ENCODE data around the gene FAM53A.

Gene FAM53A

DNA sequence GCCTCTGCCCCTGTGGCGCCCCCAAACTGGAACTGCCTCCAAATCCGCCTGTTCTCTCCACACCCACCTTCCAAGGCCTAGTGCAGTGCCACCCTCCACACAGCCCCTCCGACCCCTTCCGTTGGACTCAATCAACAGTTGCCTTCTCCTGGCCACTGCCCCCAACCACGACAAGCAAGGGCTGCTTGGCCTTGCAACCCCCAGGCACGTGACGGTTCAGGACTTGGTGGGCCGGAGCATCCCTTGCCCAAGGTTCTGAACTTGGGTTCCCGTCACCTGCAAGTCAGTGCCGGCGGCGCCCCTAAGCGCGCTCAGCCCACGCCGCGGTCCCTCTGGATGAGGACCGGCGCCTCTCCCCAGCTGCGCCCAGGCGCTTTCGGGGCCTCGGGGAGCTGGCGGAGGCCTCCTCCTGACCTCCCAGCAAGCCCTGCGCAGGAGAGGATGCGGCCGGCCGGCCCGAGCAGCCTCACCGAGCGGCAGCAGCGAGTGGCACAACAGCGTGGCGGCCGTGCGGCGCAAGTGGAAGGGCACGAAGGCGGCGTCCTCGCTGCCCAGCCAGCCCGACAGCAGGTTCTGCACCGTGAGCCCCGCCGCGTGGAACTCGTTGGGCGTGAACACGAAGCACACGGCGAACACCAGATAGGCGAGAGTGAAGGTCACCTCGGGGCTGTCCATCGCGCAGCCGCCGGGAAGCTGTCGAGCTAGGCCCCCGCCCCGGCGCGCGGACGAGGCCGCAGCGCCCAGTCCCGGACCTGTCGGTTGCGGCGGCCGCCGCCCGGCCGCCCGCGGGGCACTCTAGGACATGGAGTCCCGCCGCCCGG lies 36.3 kb upstream of the FAM53A start:
- H3K27ac ChIP-seq: peak overlapping the region; percentile 97
- peak; percentile 79 for TF ChIP-seq ZFX (IDR thresholded peaks at IDR 0.05)
- TF ChIP-seq, protein P1, sequence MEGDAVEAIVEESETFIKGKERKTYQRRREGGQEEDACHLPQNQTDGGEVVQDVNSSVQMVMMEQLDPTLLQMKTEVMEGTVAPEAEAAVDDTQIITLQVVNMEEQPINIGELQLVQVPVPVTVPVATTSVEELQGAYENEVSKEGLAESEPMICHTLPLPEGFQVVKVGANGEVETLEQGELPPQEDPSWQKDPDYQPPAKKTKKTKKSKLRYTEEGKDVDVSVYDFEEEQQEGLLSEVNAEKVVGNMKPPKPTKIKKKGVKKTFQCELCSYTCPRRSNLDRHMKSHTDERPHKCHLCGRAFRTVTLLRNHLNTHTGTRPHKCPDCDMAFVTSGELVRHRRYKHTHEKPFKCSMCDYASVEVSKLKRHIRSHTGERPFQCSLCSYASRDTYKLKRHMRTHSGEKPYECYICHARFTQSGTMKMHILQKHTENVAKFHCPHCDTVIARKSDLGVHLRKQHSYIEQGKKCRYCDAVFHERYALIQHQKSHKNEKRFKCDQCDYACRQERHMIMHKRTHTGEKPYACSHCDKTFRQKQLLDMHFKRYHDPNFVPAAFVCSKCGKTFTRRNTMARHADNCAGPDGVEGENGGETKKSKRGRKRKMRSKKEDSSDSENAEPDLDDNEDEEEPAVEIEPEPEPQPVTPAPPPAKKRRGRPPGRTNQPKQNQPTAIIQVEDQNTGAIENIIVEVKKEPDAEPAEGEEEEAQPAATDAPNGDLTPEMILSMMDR (conservative IDR thresholded peaks at IDR 0.05): no peak

DNA sequence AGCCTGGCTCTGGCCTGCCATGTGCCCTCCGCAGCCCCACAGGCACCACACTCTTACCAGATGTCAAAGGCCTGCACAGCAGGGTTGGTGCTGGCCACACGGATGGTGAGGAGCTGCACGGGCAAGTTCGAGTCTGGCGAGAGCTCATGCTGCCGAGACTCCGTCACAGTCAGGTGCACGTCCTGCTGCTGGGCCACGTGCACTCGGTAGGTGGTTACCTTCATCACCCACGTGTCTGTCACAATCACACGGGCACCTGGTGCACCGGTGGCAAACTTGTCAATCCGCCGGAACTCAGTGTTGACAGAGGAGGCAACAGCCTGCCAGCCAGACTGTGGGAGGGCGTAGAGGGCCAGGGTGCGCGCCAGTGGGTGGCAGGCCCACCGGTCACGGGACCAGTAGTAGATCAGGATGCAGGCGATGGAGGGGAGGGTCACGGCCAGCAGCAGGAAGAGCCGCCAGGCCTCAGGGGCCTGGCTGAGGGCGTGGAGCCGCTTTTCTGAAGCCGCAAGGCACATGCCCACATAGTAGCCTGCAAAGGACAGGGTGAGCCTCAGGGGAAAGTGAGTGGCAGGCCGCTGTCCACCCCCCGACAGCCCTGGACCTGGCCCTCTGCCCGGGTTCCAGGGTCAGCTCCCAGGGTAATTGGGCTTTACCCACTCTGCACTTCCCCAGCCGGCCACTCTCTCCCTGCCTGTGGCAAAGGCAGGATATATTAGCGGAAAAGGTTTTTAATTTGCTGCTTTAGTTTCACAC lies 34.2 kb upstream of the FAM53A start:
- peak overlapping the region; percentile 97 for H3K27ac ChIP-seq

DNA sequence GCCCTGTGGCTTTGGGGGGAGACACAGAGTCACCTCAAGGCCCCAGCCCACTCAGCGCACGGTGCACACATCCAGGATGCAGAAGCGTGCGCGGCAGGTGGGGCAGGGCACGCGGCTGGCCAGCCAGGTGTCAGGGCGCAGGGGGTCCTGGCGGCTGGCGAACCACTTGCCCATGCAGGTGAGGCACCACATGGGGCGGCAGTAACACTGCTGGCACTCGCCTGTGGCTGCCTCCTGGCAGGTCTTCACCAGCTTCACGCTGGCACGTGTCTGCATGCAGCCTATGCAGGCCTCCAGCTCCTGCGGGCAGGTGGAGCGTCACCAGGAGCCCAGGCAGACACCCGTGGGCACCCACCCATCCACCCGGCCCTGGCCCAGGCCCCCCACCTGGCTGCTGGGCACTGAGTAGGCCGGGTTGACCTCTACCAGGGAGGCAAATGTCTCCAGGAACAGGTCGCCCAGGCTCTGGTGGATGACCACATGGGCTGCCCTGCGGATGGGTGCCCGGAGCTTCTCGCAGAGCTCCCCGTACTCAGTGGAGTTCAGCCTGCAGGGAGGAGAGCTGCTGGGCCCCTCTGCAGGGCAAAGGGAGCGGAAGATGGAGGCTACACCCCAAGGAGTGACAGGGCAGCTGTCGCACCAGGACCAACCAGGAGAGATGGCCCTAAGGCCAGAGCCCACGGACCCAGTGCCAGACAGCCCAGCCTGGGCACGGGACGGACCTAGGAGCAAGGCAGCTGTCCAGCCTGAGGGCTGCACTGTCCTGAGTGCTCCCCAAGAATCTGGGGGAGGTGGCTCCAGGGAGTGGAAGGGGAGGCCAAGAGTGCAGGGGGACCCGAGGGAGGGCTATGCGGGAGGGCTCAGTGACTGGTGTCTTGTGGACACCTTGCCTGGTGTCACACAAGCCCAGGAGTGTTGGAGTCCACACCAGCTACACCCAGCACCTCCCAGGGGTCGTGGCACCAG lies 33.3 kb upstream of the FAM53A start:
- peak overlapping the region; percentile 97 for H3K27ac ChIP-seq
- TF ChIP-seq ZFX (IDR thresholded peaks at IDR 0.05): no peak
- TF ChIP-seq, protein P1 (conservative IDR thresholded peaks at IDR 0.05): no peak

More for the DNA sequence above, 34.2 kb upstream of the FAM53A start:
- no peak; the same call in 1 of the 2 replicates for TF ChIP-seq ZFX (IDR thresholded peaks at IDR 0.05)
- TF ChIP-seq, protein P1 (conservative IDR thresholded peaks at IDR 0.05): no peak

DNA sequence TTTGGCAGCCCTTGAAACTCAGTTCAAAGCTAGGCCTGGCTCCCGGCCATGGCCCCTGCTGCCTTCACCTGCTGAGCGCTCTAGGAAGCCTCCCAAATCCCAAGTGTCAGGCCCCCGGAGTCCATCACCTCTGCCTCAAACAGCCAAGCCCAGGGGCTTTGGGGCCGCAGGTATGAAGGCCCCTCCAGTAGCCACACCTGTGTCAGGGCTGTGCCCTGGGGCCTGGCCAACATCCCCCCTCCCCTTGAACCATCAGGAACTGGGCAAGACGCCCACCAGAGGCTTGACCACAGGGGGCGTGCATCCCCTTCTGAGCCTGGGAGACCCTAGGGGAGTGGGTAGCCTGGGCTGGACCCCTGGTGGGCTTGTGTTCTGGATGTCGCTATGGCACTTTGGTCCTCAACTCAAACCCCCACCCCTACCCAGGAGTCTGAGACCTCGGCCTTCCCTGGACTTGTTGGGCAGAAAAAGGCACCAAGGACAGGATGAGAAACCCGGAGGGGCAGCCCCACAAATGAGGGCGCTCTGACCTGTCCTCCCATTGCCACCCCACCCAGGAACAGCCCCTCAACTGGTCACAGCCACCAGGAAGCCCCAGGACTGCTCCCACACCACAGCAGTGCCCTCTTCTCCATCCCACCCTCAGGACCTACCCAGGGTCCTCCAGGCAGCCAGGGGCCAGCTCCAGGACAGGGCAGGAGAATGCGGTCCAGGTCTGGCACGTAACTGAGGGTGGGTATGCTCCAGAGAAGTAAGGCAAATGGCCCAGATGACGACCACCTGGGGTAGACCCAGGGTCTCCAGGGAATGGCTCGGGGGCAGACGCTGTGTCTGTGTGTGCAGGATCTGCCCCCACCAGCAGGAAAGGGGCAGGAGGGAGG lies 32.2 kb upstream of the FAM53A start:
- peak overlapping the region; percentile 97 for H3K27ac ChIP-seq
- TF ChIP-seq, protein P1 (conservative IDR thresholded peaks at IDR 0.05): no peak
- no peak for TF ChIP-seq ZFX (IDR thresholded peaks at IDR 0.05)

DNA sequence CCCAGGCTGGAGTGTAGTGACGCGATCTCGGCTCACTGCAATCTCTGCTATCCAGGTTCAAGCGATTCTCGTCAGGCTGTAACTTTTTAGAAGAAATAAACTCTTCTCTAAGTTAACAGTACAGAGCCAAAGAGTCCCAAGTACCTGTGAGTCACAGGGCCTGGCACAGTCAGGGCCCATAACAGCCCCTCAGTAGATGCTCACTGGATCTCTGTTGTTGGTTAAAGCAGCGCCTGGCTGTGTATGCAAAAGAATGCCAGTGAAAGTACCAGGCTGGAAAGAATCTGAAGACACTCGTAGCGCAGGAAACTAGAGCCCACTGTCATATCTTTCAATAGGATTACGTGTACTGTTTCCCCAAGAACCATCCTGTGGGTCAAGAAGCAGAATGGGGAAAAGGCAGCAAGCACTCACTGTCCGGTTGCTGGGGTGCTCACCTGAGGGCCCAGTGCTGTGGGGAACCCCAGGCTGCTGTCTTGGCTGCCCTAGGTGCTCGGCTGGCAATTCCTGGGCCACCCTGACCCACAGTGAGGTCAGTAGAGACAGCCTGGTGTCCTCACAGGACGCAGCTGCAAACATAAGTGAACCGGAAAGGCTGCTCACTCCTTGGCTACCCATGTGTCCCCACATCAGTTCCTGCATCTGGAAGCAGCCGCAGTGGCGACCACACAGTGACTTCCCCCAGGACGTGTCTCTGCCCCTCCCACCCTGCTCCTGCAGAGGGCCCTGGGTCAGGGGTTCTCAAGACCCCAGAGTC lies 31.1 kb upstream of the FAM53A start:
- TF ChIP-seq ZFX (IDR thresholded peaks at IDR 0.05): no peak
- TF ChIP-seq, protein P1 (conservative IDR thresholded peaks at IDR 0.05): no peak
- peak overlapping the region; percentile 97; the same call in 1 of the 2 replicates for H3K27ac ChIP-seq
